HG03457 (cell line): ENCODE results near the gene SETD7.

Experiments
- ATAC-seq: cut with Tn5 transposase; IDR thresholded peaks from one replicate; pipeline ENCODE4 v1.9.1; 2021; ENCODE audit warnings: moderate number of reproducible peaks; ENCODE audit not compliant: unreplicated experiment

Gene SETD7

GRCh38 chr4:139552517-139553307, 3.3 kb downstream of the SETD7 start:
- no peak for ATAC-seq

GRCh38 chr4:139550724-139551429, 5.1 kb downstream of the SETD7 start:
- no peak for ATAC-seq

GRCh38 chr4:139547979-139548378, 8.0 kb downstream of the SETD7 start:
- ATAC-seq = no peak

GRCh38 chr4:139540632-139541031, 15.4 kb downstream of the SETD7 start:
- ATAC-seq = no peak

- no peak for ATAC-seq
Measured at GRCh38 chr4:139540161-139540560, 15.9 kb downstream of the SETD7 start.

- ATAC-seq = no peak
Measured at GRCh38 chr4:139537292-139537691, 18.7 kb downstream of the SETD7 start.

GRCh38 chr4:139535871-139536234, 20.2 kb downstream of the SETD7 start:
- no peak for ATAC-seq

GRCh38 chr4:139535228-139535870, 20.7 kb downstream of the SETD7 start:
- no peak for ATAC-seq

GRCh38 chr4:139534287-139534950, 21.6 kb downstream of the SETD7 start:
- ATAC-seq = no peak

GRCh38 chr4:139533511-139533910, 22.5 kb downstream of the SETD7 start:
- ATAC-seq = no peak

- ATAC-seq = no peak
Measured at GRCh38 chr4:139532947-139533346, 23.1 kb downstream of the SETD7 start.

GRCh38 chr4:139530833-139531427, 25.1 kb downstream of the SETD7 start:
- ATAC-seq = no peak

GRCh38 chr4:139528377-139529005, 27.5 kb downstream of the SETD7 start:
- ATAC-seq = peak; percentile 78

GRCh38 chr4:139526928-139527327, 29.1 kb downstream of the SETD7 start:
- no peak for ATAC-seq

GRCh38 chr4:139525414-139525813, 30.6 kb downstream of the SETD7 start:
- ATAC-seq = no peak

- no peak for ATAC-seq
Measured at GRCh38 chr4:139524062-139524631, 31.9 kb downstream of the SETD7 start.

GRCh38 chr4:139523076-139523475, 32.9 kb downstream of the SETD7 start:
- no peak for ATAC-seq

GRCh38 chr4:139522457-139522856, 33.6 kb downstream of the SETD7 start:
- ATAC-seq = no peak

GRCh38 chr4:139521754-139522401, 34.1 kb downstream of the SETD7 start:
- ATAC-seq = no peak

- ATAC-seq = no peak
Measured at GRCh38 chr4:139515531-139515958, 40.5 kb downstream of the SETD7 start.
